SKM-1 (cell line): ENCODE measurements around the gene SOX13.
"Not testable (repeated sequence)": the region's sequence is repeated elsewhere in the genome, so short reads cannot be mapped to it uniquely, and the experiment has no call there.

Experiments used
- DNase-seq: peaks from one replicate; lab custom pipeline; 2025; ENCODE audit not compliant: unreplicated experiment; lab: John Stamatoyannopoulos, UW

Gene SOX13

DNA sequence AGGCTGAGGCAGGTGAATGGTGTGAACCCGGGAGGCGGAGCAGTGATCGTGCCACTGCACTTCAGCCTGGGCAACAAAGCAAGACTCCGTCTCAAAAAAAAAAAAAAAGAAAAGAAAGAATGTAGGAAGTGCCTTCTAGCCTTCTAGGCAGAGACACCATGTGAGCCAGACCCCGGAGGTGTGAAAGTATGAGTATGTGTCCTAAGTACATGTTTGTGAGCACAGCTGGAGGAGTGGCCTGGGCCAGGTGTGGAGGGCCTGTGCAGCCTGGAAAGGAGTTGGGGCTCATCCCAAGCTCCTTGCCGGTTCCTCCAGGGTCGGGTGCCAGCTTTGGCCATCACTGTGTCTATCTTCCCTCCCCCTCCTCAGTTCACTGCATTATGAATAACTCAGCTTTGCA, 13.0 kb downstream of the SOX13 start:
- DNase-seq = no peak

DNA sequence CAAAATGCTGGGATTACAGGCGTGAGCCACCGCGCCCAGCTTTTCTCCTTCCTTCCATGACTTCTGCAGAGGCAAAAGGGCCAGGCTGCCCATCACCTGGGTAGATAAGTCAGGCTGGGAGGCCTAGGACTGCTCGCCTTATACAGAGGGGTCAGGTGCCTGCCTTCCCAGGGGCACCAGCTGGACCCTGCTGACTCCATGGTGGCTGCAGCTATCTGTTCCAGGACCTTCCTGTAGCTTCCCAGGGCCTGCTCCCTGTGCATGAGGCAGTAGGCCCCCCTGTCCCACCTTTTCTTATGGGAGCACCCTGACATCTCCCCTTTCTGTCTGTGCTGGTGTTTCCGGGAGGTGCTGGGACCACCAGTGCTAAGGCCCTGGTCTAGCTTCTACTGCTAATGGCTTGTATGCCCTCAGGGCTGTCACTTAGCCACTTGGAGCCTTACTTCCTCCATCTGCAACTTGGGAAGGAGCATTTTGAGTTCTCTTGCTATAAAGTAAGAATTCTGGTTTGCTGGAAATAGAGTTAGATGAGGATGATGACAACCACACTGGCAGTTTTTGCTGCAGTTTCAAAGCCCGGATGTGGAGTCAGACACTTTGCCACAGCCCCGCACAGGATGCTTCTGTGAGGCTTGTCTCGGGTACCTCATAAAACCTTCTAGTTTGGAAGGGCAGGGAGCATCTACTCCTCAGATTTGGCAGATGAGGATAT, 14.4 kb downstream of the SOX13 start:
- DNase-seq = no peak

DNA sequence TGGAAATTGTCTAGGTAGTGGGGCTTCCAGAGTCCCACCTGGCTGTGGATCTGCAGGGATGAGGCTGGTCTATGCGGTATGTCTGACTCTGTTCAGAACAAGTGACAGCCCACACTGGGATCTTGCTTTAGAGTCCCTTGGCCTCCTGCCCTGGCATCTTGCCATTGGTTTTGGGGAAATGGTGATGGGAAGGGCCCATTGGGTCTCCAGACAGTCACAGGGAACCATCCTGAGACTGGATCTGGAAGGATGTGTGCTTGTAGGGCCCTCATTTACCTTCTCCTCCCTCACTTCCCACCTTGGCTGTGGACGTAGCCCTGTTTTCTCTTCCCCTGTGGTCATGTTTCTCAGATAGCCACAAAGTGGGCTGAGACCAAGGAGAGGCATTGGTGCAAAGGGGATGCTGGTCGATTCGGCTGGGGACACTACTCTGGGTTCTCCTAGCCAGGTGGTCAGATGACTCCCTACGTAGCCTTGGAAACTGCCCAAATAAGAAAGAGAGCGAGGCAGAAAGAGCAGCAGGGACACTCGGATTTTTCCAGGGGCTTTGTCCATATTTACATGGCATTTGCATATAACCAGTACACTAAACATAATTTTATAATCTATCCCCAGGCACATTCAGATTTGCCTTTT, 15.1 kb downstream of the SOX13 start:
- DNase-seq = no peak

DNA sequence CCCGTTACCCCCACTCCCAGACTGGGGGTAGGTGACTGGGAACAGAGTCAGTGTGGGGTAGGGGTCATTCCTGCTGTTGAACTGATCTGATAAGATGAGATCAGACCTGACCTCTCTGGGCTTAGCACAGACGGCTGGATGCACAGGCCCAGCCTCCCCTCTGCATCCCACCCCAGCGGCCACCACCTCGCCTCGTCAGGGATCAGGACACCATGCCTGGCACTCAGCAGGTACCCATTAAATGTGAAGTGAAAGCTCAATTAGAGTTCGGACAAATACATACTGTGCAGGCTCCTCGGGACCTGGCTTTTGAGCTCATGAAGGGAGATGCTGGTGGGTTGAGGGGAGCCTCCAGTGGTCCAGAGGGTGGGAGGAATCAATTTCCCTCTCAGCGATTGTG, 15.7 kb downstream of the SOX13 start:
- DNase-seq = no peak

DNA sequence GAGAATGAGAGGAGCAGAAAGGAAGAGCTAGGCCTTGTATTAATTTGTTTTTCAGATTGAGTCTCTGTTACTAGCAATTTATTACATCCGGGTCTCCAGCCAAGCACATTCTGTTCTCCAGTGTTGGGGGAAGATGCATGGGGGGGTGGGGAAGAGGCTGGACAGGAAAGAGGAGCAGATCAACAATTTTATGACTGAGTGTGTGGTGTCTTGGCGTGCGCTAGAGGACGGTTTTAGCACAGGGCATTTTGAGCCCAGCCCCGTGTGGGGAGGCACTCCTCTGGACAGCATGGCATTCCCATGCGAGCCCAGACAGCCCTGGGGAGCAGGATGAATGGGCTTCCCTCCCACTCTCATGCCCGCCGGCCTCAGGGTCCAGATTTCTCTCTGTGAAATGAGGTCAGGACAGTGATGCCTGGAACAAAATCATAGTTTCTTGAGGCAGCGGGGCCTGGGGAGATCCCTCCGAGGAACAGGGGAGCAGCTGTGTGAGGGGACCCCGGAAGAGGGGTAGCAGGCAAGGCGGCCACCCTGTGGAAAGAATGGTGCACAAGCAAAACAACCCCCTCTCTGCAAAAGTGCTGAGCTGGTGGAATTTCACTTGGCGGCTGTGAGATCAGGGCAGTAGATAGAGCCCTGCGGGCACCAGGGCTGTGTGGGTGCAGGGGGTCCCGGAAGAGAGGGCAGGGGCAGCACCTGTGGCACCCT, 16.3 kb downstream of the SOX13 start:
- no peak for DNase-seq

DNA sequence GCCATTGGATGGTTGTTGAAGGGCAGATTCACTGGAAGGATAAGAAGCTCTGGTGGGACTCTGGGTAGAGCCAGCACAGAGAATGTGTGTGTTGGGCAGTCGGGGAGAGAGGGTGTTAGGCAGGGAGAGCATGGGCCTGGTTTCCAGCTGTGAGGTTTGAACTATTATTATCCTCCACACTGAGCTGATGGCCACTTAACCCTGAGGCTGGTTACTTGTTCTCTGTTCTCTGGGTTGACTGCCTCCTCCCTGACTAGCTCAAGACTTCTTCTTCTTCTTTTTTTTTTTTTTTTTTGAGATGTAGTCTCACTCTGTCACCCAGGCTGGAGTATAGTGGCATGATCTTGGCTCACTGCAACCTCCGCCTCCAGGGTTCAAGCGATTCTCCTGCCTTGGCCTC, 17.2 kb downstream of the SOX13 start:
- DNase-seq = not testable (repeated sequence)

DNA sequence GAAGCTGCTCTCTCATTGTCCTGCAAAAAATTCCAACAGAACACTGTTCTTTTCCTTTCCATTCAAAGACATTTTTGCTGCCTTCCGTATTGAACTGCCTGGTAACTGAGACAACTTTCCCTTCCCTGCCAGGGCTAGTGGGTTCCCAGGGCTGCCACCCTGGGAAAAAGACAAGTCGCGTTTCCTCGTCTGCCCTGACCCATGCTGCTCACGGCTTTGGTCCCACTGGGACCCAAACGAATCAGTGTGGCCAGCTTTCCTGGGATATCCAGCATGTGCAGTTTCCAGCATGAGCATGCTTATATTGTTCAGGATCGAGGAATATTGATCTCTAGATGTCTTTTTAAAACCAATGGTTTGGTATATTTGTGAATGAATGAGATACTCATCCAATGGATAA, 18.2 kb downstream of the SOX13 start:
- DNase-seq = no peak

DNA sequence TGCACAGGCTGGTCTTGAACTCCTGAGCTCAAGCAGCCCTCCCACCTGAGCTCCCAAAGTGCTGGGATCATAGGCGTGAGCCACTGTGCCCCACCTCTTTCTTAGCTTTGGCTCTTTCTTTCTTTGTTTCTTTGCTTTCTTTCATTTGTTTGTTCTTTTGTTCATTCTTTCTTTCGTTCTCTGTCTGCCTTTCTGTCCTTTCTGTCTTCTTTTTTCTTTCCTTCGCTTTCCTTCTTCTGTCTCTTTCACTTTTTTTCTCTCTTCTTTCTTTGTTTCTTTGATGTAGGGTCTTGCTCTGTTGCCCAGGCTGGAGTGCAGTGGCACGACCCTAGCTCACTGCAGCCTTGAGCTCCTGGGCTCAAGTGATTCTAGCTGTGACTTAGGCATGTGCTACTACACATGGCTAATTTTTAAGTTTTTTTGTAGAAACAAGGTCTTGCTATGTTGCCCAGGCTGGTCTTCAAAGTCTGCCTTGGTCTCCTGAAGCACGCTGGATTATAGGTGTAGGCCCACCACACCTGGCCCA, 18.9 kb downstream of the SOX13 start:
- no peak for DNase-seq

DNA sequence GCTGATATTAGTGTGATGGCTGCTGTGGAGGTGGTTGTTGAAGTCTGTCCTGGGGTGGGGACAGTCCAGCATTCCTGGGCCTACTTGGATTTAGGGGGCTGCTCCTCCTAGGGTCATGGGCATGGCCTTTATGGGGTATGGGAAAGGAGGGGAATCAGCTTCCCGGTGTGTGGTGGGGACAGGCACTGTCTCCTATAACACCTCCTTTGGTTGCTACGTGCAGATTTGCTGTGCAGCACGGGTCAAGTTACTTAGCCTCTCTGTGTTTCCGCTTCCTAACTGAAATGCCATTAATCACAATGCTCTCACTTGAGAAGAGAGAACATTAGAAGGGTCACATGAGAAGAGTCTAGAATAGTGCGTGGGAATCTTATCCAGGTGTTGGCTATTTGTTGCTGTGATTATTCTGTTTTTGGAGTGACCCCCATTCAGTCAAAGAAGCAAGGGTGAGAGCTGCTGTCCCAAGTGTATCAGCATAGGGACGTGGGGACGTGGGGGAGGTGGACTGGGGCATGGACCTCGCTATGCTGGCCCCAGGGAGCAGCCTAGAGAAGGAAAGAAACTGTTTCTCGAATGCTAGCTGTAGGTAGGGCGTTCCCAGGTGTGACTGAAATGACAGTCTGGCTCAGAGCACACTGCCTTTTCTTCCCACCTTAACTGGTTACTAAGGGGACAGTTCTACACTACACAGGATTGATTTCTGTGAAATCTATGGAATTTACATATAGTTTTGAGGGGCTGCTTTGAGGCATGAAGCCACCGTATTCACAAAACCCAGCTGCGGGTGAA, 19.9 kb downstream of the SOX13 start:
- DNase-seq = no peak

DNA sequence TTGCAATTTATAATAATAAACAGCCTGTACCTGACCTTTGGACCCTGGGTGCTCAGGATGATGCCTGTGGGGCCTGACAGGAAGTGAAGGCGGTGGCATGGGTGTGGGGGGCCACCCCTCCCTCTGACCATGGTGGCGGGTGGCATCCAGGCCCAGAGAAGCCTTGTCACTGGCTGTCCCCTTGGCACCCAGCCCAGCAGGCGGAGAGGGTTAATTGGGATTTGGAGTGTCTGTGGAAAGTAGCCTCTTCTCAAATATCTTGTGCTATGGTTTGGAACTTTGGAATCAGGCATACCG, 20.5 kb downstream of the SOX13 start:
- no peak for DNase-seq

DNA sequence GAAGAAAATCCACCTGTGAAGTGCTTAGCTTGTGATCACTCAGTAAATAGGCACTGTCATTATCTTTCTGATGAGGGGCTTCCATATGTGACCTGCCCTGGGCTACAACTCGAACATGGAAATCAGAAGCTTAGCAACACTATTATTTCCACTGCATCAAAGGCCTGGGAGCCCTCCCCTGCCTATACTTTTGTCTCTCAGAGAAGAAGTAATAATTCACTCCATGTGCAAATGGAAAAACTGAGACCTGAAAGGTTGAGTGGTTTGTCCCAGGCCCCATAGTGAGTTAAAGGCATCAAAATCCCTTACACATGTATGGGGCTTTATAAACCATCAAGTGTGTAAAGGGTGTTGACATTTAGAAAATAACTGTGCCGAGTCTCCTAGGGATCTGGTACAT, 20.9 kb downstream of the SOX13 start:
- no peak for DNase-seq

DNA sequence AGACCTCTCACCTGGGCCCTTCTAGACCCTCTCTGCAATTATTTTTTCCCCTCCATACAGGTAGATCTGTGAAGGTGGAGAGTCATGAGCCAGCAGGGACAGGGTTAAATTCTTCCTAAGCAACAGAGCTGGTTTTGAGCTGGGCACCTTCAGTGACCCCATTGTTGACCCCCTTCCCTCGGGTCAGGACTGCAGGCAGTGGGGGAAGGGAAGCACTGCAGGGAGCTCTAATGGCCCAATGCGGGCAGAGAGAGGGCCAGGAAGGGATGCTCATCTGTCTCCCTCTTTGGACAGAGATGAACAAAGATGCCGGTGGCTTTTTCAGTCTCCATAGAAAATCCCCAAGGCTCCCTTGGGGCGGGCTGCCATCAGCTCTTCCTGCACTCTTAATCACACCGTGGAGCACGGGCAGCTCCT, 21.4 kb downstream of the SOX13 start:
- no peak for DNase-seq

DNA sequence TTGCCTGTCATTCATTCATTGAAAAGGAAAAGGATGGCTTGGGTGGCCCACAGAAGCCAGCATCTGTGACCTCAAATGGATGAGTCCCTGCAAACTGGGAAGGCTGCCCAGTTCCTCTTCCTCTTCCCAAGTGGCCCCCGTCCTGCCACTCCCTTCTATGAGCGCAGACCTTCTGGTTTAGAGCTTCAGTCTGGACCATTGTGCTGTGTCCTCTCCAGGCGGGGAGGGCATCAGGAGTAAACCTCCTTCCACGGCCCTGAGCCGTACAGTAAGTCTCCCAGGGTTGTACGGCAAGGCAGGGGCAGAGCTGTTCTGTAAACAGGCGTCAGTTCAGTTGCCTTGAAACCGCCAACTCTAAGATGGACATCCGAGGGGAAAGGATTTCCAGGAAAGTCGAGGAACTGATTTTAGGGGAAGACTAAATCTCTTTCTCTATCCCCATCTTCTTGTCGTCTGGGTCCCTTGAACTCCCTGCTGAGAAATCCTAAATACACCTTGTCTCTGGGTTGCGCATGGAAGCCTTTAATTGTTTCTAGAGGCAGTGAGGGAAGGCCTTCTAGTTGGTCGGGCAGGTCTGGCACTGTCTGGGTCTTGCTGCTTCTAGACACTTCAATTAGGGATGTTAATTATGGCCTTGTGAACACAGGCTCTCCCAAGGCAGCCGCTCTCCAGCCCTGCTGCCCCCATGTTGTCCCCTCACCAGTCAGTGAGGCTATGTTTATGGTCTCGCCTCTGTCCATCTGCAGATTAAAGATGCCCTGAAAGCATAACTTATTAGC, 22.1 kb downstream of the SOX13 start:
- DNase-seq = no peak

DNA sequence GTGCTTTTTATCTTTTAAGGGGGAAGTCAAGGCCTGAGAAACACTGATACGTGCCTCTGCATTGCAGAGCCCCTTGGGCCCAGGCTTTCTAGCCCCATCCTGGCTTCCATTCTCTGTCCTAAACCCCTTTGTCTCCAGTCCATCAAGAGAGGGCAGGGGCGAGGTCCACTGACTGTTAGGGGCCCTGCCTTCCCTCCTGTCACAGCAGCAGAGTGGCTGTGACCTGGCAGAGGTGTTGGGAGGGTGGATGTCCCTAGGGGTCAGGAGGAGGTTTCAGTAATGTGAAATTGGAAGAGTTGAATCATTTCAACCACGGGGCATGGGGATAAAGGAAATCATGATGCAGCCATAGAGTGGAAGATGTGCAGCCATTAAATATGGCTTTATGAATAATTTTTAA, 24.0 kb downstream of the SOX13 start:
- DNase-seq = no peak

DNA sequence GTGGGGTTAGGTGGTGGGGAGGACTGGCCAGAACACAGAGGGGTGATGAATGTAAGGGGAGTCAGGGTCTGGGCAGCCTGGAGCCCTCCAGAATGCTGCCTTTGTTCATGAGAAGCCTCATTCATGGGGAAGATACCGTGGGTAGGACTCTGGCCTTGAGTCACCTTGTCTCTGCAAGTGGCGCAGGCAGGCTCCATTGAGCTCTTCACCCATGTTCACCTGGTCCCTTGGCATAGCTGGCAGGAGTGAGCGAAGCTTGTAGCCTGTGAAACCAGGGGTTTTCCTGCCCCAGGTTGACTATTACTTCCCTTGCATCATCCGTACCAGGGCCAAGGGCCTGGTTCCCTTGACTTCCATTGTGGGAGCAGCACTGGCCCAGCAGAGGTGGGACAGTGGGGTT, 25.8 kb downstream of the SOX13 start:
- DNase-seq = no peak

DNA sequence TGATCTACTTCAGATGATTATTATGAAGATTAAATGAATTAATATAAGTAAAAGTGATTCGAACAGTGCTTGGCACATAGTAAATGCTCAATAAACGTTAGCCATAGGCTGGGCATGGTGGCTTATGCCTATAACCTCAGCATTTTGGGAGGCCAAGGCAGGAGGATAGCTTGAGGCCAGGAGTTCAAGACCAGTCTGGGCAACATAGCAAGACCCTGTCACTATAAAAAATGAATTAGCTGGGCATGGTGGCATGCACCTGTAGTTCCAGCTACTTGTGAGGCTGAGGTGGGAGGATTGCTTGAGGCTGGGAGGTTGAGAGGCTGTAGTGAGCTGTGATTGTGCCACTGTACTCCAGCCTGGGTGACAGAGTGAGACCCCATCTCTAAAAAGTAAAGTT, 26.8 kb downstream of the SOX13 start:
- DNase-seq = not testable (repeated sequence)

DNA sequence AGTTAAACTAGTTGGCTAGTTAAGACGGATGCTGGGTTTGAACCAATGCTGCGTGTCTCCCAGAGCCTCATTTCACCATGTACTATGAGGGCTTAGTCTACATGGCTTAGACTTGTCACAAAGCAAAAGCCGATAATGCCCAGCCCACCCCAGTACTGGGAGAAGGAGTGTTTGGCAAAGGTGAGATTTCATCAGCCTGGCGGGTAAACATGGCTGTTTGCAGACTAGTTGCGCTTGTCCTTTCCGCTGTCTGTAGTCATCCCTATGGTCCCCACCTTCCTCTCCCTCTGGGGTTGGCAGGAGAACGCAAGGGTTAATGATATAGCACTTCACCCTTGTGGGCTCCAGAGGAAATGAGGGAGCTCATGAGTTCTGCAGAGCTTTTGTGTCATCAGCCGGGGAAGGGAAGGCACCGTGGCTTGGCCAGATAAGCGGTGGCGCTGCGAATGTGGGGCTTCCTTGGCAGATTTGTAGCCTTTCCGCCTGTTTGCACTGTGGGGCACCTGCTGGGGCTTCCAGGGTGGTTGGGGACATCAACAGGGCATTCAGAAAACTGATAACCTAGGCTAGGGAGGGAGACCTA, 29.2 kb downstream of the SOX13 start:
- DNase-seq = no peak

DNA sequence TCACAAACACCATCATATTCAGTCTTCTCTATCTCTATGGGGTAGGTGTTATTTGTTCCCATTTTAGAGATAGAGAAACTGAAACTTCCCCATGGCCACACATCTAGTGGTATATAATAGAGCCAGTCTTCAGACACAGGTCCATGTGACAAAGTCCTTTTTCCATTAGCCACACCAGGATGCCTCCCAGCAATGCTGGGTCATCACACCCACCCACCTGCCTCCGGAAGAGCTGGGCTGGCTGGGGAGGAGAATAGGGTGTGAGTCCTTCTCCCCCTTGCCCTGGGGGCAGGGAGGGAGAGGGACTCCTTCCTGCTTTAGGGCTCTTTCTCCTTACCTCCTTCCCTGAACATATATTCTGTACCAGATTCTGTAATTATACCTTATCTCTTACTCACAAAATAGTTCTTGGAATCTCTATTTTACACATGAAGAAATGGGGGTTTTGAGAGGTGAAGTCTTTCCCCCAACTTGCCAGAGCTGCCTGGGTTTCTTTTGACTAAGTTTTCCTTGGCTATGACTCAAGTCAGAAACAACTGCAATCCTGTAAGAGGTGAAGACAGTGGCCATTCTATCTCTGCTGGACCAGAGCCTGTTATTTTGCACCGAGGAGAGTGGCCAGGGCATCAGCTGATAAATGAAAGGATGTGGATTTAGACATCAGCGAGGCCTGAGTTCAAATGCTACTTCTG, 30.0 kb downstream of the SOX13 start:
- no peak for DNase-seq

DNA sequence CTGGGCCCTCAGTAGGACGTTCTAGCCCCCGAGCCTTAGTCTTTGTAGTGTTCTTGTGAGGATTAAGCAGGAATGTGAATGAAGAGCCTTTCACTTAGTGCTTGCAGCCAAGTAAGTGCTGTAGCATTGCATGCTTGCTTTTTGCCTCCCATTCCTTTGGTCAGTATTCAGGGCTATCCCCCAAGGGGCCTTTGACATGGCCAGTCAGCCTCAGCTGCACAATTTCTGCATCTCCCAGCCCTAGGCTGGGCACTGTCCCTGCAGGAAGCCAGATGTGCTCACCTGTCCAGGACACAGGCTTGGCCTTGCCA, 30.5 kb downstream of the SOX13 start:
- DNase-seq = no peak
